ENCODE measurements around the gene MLN. TPM values are rescaled to one million over a fixed set of nuclear protein-coding genes. Genes with fewer than 3 reads are reported as not detected.

The MLN gene
- total RNA-seq, 1 experiment from 2014 or later = not detected

- Histone ChIP-seq H3K27me3 (ENCODE audit: insufficient read depth, low read length) (0 out of 2 replicates have a peak, but pooled peaks cover 3% of the 10 kb centered on the region), H3K79me1 (ENCODE audit: insufficient read depth, low read depth, low read length, poor library complexity, severe bottlenecking) (no peaks in the 10 kb centered on the region), H4K20me1 (ENCODE audit: control insufficient read depth, insufficient read depth, insufficient read length) (no peaks in the 10 kb centered on the region), H3K9ac (ENCODE audit: extremely low read depth, insufficient read length, low read length) (no peak overlapping the region), H4K91ac (ENCODE audit: insufficient read length, low read depth, low read length) (no peak overlapping the region), H3K4me2 (ENCODE audit: insufficient read depth, insufficient read length, low read length) (no peak overlapping the region), H2BK120ac (ENCODE audit: low read depth, low read length, poor library complexity, severe bottlenecking) (no peak overlapping the region), H2AK5ac (ENCODE audit: insufficient read length, low read length) (no peak overlapping the region), H3K23me2 (ENCODE audit: insufficient read length, low read depth, low read length, poor library complexity, severe bottlenecking) (no peaks in the 10 kb centered on the region), H2AFZ (ENCODE audit: low read length) (no peak overlapping the region), H3K14ac (ENCODE audit: insufficient read depth, low read length) (no peak overlapping the region), H4K8ac (replicated peaks; ENCODE audit: insufficient read length, low read depth, low read length) (no peak overlapping the region), H2BK12ac (ENCODE audit: insufficient read length, low read depth, low read length) (no peak overlapping the region), H3K23ac (ENCODE audit: insufficient read length, low read depth, low read length) (no peak overlapping the region), H3K27ac (ENCODE audit: insufficient read length, low read depth, low read length) (no peak overlapping the region), H3K9me3 (ENCODE audit: control insufficient read depth, low read depth, low read length) (no peaks in the 10 kb centered on the region), H3K56ac (ENCODE audit: insufficient read length, low read depth, low read length) (no peak overlapping the region), H4K5ac (ENCODE audit: insufficient read length, low read depth, low read length) (no peak overlapping the region), H3K18ac (ENCODE audit: insufficient read length, low read depth, low read length) (no peak overlapping the region), H2BK20ac (ENCODE audit: low read depth, low read length, poor library complexity, severe bottlenecking) (no peak overlapping the region), H3T11ph (ENCODE audit: low read length) (no peak overlapping the region), H3K79me2 (ENCODE audit: insufficient read depth, low read length) (no peaks in the 10 kb centered on the region), H2BK5ac (ENCODE audit: insufficient read length, low read length) (no peak overlapping the region), H2BK15ac (ENCODE audit: low read depth, low read length) (no peak overlapping the region), H3K4ac (ENCODE audit: low read depth, low read length) (no peak overlapping the region), H3K4me1 (ENCODE audit: insufficient read depth, low read length) (no peaks in the 10 kb centered on the region; the same call in 1 of the 2 replicates)
- Mint-ChIP-seq H3K36me3 (ENCODE audit: insufficient read depth in 1 of 3, low read depth in 3 of 3) (no peaks in the 10 kb centered on the region), H3K27me3 (ENCODE audit: low read depth) (peaks cover 7% of the 10 kb centered on the region), H3K4me3 (no peak overlapping the region), H3K4me1 (peaks cover 52 to 53% of the 10 kb centered on the region in 2 experiments), H3K27ac (no peak overlapping the region; a peak in 1 of 7 replicates), H3K9me3 (no peaks in the 10 kb centered on the region)
- WGBS (ENCODE audit: extremely low coverage, insufficient read length, low lambda C conversion rate) = no CpG with 5 or more reads among the region's 13 CpGs
- TF ChIP-seq CTCF (conservative IDR thresholded peaks at IDR 0.05) = no peak
- DNase-seq = no peak
These were observed 3.4 kb downstream of the MLN start for GRCh38 chr6:33800248-33800969.

Measured in H9 (cell line).